ENCODE data around the gene SLC26A1.
"Not testable (repeated sequence)": the region's sequence is repeated elsewhere in the genome, so short reads cannot be mapped to it uniquely, and the experiment has no call there.

SLC26A1 gene

GRCh38 chr4:978957-979701, 14.1 kb downstream of the SLC26A1 start:
- no peak for DNase-seq

GRCh38 chr4:976016-976415, 17.2 kb downstream of the SLC26A1 start:
- DNase-seq, result not testable (repeated sequence)

GRCh38 chr4:974668-975067, 18.5 kb downstream of the SLC26A1 start:
- DNase-seq, result no peak

GRCh38 chr4:973431-974397, 19.5 kb downstream of the SLC26A1 start, which contains the start of gene DGKQ:
DGKQ (minus strand) TSS chr4:973569; CDS start chr4:973482, 87 bp downstream.
- DNase-seq, result no peak

GRCh38 chr4:972651-973424, 20.4 kb downstream of the SLC26A1 start:
- no peak for DNase-seq

- no peak for DNase-seq
Observed at GRCh38 chr4:971666-972500, 21.3 kb downstream of the SLC26A1 start.

- no peak for DNase-seq
Observed at GRCh38 chr4:970854-971520, 22.2 kb downstream of the SLC26A1 start.

- no peak for DNase-seq
Observed at GRCh38 chr4:970046-970745, 23.0 kb downstream of the SLC26A1 start.

GRCh38 chr4:968621-969394, 24.4 kb downstream of the SLC26A1 start:
- no peak for DNase-seq

- DNase-seq, result no peak
Observed at GRCh38 chr4:968221-968620, 25.0 kb downstream of the SLC26A1 start.

- no peak for DNase-seq
Observed at GRCh38 chr4:967113-968104, 25.8 kb downstream of the SLC26A1 start.

- no peak for DNase-seq
Observed at GRCh38 chr4:966266-967112, 26.7 kb downstream of the SLC26A1 start.

GRCh38 chr4:965766-966134, 27.5 kb downstream of the SLC26A1 start:
- DNase-seq, result no peak

- no peak for DNase-seq
Observed at GRCh38 chr4:965048-965765, 28.0 kb downstream of the SLC26A1 start.

GRCh38 chr4:964346-965025, 28.7 kb downstream of the SLC26A1 start:
- no peak for DNase-seq

All from NCI-H1436 treated with DMSO at 0.1 percent for 48 hours (cell line).